GM12878 (cell line): ENCODE results near the gene NFS1. TPM values are rescaled to one million over a fixed set of nuclear protein-coding genes. Genes with fewer than 3 reads are reported as not detected.

Experiments
- BHLHE40 ChIP-seq, 2 experiments: fragments of 450-650 bp in 1 of 2; IDR thresholded peaks; 2 replicates each; pipeline ENCODE4 v1.6.1; 2011 to 2017; ENCODE audit warnings: low read depth in 2 of 2, borderline replicate concordance in 1 of 2, improper control_type of control experiment in 1 of 2, low read length in 1 of 2, mild to moderate bottlenecking in 1 of 2
- CBX5 ChIP-seq: sonication (generic); IDR thresholded peaks from 2 replicates; pipeline ENCODE4 v1.6.1; 2016; ENCODE audit warnings: low read depth, moderate library complexity, mild to moderate bottlenecking, inconsistent platforms
- HDGF ChIP-seq: fragments of 450-650 bp; IDR thresholded peaks from 2 replicates; pipeline ENCODE4 v1.6.1; 2016; ENCODE audit warnings: antibody characterized with exemption
- MXI1 ChIP-seq: fragments of 150-350 bp; IDR thresholded peaks from 2 replicates; pipeline ENCODE4 v1.6.1; 2011; ENCODE audit warnings: low read depth, mild to moderate bottlenecking, inconsistent platforms, low read length, improper control_type of control experiment
- ZNF384 ChIP-seq: IDR thresholded peaks from 2 replicates; pipeline ENCODE4 v1.6.1; 2012; ENCODE audit warnings: low read depth, mild to moderate bottlenecking, low read length, improper control_type of control experiment, borderline replicate concordance
- ZNF622 ChIP-seq: fragments of 450-650 bp; IDR thresholded peaks from 2 replicates; pipeline ENCODE4 v1.6.1; 2017; ENCODE audit warnings: mild to moderate bottlenecking, inconsistent platforms
- polyA plus RNA-seq, 11 experiments: library from polyadenylated mRNA; depleted of rRNA in 4 of 11; unstranded in 6 of 11; stranded (reverse) in 5 of 11; fragments of >200 nt; fragmentation: Nextera tagmentation in 4 of 11; fragmentation: Illumina TruSeq in 1 of 11; extraction: Ambion mirVana in 4 of 11; extraction: Trizol in 1 of 11; gene quantifications; 1 replicate in 1 of 11; 2 replicates in 10 of 11; pipeline versions ENCODE4 v1.2.1 to v1.2.3, GENCODE V29; 2011 to 2016; ENCODE audit warnings: inconsistent platforms in 2 of 11, missing spikeins in 2 of 11, low read depth in 1 of 11
- total RNA-seq, 4 experiments: library from RNA; depleted of rRNA in 3 of 4; stranded (reverse); fragments of >200 nt in 3 of 4; fragmentation: Illumina TruSeq in 1 of 4; extraction: Trizol in 1 of 4; gene quantifications; 2 replicates each; pipeline versions ENCODE4 v1.2.1 to v1.2.3, GENCODE V29; 2013 to 2021
- TF ChIP-seq, protein P1 (sequence below): fragments of 450-650 bp; IDR thresholded peaks from 2 replicates; pipeline ENCODE4 v1.6.1; 2017; ENCODE audit warnings: borderline replicate concordance
- TF ChIP-seq, protein P2 (sequence below): fragments of 450-650 bp; IDR thresholded peaks from 2 replicates; pipeline ENCODE4 v1.6.1; 2017; ENCODE audit warnings: antibody characterized with exemption, mild to moderate bottlenecking, moderate library complexity
- TF ChIP-seq, protein P3 (sequence below): fragments of 450-650 bp; IDR thresholded peaks from 2 replicates; pipeline ENCODE4 v1.6.1; 2016; ENCODE audit warnings: mild to moderate bottlenecking
- TF ChIP-seq, protein P4 (sequence below): fragments of 450-650 bp; IDR thresholded peaks from 2 replicates; pipeline ENCODE4 v1.6.1; 2017; ENCODE audit warnings: mild to moderate bottlenecking, low read depth, inconsistent platforms; ENCODE audit not compliant: poor library complexity, severe bottlenecking
- TF ChIP-seq, protein P5 (sequence below): IDR thresholded peaks from 2 replicates; pipeline ENCODE4 v1.6.1; 2012; ENCODE audit warnings: improper control_type of control experiment, low read depth, low read length; ENCODE audit not compliant: insufficient replicate concordance

NFS1 gene
- total and polyA plus RNA-seq, 10 of the 15 experiments (the other 5 are each of a cell fraction or from before 2014, with no cell fraction given) = 9.2 to 74.1 (median 38.6) TPM

DNA sequence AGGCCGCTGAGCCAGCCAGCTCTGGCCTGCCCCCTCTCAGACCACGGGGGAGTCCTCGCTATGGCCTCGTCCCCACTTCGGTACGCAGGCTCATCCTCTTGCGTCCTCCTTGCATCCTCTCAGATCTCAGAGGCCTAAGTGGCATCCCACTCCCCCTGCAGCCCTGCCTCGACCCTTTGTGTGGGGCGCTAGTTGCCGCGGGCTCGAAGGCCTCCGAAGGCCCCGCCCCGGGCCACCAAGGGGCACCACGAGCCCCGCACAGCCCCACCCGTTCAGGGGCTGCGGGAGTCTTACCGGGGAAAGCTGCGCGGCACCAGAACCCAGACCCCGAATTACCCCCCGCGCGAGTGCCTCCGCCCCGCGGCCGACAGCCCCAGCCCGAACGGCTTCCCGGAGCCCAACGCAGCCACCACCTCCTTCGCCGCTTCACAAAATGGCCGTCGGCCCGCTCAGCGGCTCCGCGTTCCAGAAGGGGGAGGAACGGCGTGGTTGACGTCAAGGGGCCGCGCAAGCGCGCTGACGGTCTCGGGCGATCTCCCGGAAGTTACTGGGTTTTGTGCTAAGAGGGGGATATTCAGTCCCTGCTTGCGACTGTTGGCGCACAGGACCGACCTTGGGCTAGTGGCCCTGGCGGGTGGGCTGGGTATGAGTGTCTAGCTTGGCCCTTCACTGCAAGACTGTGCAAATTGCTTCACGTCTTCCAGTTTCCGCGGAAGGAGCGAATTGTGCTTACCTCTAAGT is 34.5 kb downstream of the NFS1 start, which contains the start of the genes CPNE1 and RBM12 (continued):
- TF ChIP-seq, protein P1, sequence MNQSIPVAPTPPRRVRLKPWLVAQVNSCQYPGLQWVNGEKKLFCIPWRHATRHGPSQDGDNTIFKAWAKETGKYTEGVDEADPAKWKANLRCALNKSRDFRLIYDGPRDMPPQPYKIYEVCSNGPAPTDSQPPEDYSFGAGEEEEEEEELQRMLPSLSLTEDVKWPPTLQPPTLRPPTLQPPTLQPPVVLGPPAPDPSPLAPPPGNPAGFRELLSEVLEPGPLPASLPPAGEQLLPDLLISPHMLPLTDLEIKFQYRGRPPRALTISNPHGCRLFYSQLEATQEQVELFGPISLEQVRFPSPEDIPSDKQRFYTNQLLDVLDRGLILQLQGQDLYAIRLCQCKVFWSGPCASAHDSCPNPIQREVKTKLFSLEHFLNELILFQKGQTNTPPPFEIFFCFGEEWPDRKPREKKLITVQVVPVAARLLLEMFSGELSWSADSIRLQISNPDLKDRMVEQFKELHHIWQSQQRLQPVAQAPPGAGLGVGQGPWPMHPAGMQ = no peak
- peak; percentile 37 to 64; a peak in 2 of 4 replicates for TF ChIP-seq BHLHE40 (IDR thresholded peaks at IDR 0.05; ENCODE audit: borderline replicate concordance in 1 of 2, low read depth in 2 of 2, low read length in 1 of 2)
- TF ChIP-seq, protein P2, sequence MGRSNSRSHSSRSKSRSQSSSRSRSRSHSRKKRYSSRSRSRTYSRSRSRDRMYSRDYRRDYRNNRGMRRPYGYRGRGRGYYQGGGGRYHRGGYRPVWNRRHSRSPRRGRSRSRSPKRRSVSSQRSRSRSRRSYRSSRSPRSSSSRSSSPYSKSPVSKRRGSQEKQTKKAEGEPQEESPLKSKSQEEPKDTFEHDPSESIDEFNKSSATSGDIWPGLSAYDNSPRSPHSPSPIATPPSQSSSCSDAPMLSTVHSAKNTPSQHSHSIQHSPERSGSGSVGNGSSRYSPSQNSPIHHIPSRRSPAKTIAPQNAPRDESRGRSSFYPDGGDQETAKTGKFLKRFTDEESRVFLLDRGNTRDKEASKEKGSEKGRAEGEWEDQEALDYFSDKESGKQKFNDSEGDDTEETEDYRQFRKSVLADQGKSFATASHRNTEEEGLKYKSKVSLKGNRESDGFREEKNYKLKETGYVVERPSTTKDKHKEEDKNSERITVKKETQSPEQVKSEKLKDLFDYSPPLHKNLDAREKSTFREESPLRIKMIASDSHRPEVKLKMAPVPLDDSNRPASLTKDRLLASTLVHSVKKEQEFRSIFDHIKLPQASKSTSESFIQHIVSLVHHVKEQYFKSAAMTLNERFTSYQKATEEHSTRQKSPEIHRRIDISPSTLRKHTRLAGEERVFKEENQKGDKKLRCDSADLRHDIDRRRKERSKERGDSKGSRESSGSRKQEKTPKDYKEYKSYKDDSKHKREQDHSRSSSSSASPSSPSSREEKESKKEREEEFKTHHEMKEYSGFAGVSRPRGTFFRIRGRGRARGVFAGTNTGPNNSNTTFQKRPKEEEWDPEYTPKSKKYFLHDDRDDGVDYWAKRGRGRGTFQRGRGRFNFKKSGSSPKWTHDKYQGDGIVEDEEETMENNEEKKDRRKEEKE = peak; percentile 80
- no peak for TF ChIP-seq ZNF384
- TF ChIP-seq, protein P3, sequence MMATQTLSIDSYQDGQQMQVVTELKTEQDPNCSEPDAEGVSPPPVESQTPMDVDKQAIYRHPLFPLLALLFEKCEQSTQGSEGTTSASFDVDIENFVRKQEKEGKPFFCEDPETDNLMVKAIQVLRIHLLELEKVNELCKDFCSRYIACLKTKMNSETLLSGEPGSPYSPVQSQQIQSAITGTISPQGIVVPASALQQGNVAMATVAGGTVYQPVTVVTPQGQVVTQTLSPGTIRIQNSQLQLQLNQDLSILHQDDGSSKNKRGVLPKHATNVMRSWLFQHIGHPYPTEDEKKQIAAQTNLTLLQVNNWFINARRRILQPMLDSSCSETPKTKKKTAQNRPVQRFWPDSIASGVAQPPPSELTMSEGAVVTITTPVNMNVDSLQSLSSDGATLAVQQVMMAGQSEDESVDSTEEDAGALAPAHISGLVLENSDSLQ = no peak
- TF ChIP-seq, protein P4, sequence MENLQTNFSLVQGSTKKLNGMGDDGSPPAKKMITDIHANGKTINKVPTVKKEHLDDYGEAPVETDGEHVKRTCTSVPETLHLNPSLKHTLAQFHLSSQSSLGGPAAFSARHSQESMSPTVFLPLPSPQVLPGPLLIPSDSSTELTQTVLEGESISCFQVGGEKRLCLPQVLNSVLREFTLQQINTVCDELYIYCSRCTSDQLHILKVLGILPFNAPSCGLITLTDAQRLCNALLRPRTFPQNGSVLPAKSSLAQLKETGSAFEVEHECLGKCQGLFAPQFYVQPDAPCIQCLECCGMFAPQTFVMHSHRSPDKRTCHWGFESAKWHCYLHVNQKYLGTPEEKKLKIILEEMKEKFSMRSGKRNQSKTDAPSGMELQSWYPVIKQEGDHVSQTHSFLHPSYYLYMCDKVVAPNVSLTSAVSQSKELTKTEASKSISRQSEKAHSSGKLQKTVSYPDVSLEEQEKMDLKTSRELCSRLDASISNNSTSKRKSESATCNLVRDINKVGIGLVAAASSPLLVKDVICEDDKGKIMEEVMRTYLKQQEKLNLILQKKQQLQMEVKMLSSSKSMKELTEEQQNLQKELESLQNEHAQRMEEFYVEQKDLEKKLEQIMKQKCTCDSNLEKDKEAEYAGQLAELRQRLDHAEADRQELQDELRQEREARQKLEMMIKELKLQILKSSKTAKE = no peak
- 0 out of 2 replicates have a peak, but pooled peaks have one; percentile 17 for TF ChIP-seq CBX5
- TF ChIP-seq MXI1 = peak; percentile 86
- no peak for TF ChIP-seq HDGF
- TF ChIP-seq ZNF622 = no peak
- TF ChIP-seq, protein P5, sequence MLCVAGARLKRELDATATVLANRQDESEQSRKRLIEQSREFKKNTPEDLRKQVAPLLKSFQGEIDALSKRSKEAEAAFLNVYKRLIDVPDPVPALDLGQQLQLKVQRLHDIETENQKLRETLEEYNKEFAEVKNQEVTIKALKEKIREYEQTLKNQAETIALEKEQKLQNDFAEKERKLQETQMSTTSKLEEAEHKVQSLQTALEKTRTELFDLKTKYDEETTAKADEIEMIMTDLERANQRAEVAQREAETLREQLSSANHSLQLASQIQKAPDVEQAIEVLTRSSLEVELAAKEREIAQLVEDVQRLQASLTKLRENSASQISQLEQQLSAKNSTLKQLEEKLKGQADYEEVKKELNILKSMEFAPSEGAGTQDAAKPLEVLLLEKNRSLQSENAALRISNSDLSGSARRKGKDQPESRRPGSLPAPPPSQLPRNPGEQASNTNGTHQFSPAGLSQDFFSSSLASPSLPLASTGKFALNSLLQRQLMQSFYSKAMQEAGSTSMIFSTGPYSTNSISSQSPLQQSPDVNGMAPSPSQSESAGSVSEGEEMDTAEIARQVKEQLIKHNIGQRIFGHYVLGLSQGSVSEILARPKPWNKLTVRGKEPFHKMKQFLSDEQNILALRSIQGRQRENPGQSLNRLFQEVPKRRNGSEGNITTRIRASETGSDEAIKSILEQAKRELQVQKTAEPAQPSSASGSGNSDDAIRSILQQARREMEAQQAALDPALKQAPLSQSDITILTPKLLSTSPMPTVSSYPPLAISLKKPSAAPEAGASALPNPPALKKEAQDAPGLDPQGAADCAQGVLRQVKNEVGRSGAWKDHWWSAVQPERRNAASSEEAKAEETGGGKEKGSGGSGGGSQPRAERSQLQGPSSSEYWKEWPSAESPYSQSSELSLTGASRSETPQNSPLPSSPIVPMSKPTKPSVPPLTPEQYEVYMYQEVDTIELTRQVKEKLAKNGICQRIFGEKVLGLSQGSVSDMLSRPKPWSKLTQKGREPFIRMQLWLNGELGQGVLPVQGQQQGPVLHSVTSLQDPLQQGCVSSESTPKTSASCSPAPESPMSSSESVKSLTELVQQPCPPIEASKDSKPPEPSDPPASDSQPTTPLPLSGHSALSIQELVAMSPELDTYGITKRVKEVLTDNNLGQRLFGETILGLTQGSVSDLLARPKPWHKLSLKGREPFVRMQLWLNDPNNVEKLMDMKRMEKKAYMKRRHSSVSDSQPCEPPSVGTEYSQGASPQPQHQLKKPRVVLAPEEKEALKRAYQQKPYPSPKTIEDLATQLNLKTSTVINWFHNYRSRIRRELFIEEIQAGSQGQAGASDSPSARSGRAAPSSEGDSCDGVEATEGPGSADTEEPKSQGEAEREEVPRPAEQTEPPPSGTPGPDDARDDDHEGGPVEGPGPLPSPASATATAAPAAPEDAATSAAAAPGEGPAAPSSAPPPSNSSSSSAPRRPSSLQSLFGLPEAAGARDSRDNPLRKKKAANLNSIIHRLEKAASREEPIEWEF = no peak
